GM18498 (cell line): ENCODE data around the gene MMP17.

Experiments used
- ATAC-seq: cut with Tn5 transposase; IDR thresholded peaks from one replicate; pipeline ENCODE4 v1.9.1; 2021; ENCODE audit warnings: mild to moderate bottlenecking, moderate library complexity; ENCODE audit not compliant: unreplicated experiment

Gene MMP17

DNA sequence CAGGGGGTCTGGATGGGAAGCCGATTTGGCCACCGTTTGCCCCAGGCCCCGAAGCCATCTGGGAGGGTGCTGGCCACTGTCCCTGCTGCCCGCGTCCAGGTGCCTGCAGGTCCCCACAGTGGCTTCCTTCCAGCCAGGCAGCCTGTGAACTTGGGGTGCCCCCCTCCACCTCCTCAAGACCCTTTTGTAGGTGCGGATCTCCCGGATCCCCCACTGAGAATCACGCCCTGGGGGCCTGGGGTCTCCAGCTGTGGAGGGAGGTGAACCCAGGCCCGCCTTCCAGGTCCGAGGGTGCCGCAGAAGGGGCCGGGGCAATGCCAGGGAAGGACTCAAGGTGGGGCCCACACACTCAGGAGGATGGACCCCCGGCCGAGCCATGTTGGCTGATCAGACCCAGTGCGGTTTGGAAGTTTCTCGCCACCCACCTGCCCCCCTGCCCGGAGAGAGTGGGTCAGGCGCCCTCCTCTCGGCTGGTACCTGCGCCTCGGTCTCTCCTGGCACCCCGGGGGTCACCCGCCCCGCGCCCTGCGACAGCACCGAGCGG lies 1.7 kb downstream of the MMP17 start:
- no peak for ATAC-seq

DNA sequence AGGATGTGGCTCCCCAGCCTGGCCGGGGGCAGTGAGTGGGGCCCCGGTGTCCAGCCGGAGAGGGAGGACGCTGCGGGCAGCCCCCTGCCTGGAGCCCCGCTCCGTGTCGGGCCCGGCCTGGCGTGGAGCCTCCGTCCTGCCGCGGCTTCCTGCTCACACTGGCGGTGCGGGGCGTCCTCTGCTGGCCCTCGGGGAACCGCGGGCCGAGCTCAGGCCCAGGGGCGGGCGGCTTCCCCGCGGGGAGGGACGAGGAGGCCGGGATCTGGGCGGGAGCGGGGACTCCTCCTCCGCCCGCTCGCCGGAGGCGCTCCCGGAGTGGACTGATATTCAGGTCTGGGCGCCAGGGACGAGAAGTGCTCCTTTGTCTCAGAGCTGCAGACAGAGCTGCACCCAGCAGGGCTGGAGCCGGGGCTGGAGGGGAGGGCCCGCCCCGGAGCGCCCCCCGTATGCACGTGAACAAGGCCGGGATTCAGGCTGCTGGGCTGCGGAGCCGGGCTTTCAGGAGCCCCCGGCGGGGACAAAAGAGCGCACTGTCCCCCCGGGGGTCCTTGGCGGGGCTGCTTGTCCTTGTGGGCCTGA lies 2.2 kb downstream of the MMP17 start:
- peak; percentile 40 for ATAC-seq

DNA sequence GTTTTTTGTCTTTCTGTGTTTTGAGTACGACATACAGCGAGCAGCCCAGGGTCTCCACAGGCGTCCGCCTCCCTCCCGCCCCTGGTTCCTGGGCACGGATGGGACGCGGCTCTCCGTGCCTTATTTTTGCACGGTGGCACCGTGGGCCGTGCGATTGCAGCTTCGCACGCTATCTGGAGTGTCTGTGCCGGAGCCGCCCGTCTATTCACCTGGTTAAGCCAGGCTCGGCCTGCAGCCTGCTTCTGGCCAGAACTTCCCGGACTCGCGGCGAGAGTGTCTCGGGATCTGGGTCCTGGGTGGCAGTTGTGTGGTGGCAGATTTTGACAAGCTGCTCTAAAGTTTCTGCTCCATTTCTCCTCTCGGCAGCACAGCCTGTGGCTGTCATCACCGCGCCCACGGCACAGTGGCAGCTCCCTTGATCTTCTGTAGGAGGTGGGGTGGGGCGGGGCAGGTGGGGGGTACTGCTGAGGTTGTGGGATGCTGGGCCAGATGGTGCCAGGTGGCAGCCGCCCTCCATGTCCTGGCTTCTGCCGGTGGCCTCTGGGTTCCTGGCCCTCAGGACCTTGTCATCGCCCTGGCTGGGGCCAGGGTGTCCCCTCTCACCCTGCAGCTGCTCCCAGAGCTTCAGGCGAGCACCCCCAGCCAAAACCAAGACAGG lies 2.9 kb downstream of the MMP17 start:
- no peak for ATAC-seq

DNA sequence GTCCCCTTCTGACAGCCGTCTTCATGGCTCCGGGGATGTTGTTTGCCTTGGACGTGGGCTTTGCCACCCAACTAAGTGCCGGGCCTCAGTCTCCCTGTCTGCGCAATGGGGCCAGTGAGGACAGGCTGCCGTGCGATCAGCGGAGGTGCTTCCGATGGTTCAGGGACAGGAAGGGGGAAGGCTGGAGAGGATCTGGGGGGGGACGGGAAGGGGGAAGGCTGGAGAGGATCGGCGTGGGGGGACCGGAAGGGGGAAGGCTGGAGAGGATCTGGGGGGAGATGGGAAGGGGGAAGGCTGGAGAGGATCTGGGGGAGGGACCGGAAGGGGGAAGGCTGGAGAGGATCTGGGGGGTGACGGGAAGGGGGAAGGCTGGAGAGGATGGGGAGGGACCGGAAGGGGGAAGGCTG lies 3.4 kb downstream of the MMP17 start:
- no peak for ATAC-seq

DNA sequence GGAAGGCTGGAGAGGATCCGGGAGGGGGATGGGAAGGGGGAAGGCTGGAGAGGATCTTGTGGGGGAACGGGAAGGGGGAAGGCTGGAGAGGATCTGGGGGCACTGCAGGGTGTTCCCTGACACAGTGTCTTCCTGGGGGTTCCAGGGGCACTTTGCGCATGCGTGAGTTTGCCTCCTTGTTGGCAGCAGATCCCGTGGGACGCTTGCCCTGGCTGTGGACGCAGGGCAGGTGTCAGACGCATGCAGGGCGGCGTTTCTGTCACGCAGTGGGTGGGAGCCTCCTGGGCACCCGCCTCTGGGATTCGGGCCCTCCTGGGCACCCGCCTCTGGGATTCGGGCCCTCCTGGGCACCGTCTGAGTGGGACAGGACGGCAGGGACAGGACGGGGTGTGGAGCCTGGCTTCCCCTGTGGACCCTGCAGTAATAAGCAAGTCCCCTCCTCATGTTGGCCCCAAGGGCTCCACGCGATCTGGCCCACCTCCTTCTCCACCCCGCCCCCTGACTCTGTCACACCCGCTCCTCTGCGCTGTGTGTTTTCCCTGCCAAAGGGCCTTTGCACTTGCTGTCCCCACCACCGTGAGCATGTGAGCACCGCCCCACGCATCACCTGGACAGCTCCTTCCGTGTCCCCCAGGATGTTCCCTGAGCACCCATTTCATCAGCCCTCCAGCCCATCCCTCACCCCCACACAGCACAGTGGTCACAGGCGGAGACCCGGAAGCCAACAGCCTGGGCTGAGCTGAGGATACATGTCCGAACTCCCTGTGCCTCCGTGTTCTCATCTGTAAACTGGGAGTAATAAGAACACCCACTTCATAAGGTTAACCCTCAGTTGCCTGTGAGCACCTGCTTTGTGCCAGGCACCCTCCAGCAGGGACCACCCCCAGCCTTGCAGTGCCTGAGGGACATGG lies 4.4 kb downstream of the MMP17 start:
- ATAC-seq: no peak

DNA sequence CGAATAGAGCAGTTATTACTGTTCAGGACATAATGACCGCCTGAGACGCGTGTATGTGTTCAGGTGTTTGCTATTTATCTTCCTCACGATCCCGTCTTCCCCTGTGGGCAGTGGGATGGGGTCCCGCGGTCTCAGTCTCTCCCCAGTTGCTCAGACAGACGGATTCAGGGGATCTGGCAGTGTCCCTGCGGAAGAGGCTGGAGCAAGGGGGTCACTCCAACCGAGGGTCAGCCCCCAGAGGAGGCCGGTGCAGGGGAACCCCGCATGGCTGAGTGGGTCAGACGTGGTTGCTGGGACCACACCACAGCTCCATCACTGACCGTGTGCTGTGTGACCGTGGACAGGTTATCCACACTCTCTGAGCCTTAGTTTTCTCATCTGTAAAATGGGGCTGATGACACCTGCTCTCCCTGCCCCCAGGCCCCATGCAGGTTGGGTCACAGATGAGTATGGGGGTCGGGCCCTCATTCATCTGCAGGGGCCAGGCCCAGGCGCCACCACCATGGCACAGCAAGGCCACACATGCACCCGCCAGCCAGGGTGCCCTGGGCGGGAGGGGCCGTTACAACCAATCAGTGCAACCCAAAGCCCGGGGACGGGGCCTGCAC lies 5.2 kb downstream of the MMP17 start:
- ATAC-seq: no peak

DNA sequence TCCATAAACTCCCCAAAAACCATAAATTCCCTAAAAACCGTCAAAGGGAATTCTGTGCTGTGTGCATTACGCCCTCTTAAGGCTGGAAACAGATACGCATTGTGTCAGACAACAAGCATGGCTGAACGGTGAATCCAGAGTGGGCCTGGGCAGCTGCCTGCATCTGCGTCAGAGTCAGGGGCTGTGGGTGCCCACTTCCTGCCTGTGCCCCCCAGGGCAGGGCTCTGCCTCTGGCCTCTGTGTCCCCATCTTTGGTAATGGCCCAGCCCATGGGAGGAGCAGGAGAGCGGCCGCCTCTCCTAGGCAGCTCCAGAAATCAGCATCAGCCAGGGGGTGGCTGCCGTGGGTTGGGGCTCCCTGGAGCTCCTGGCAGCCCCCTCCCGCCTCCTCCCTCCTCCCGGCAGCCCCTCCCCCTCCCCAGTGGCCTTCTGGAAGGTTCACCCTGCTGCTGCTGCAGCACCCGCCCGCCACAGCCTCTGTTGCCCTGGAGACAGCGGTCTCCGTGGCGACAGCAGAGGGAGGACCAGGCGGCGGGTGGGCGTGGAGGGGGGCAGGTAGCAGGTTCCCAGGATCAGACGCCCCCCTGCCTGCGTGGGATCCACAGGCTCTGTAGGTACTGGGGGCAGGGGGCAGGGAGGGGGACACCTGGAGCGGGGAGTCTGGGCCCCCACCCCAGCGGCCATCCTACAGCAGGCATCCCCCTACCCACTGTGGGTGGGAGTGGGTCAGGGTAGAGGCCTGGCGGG lies 5.9 kb downstream of the MMP17 start:
- ATAC-seq: no peak

DNA sequence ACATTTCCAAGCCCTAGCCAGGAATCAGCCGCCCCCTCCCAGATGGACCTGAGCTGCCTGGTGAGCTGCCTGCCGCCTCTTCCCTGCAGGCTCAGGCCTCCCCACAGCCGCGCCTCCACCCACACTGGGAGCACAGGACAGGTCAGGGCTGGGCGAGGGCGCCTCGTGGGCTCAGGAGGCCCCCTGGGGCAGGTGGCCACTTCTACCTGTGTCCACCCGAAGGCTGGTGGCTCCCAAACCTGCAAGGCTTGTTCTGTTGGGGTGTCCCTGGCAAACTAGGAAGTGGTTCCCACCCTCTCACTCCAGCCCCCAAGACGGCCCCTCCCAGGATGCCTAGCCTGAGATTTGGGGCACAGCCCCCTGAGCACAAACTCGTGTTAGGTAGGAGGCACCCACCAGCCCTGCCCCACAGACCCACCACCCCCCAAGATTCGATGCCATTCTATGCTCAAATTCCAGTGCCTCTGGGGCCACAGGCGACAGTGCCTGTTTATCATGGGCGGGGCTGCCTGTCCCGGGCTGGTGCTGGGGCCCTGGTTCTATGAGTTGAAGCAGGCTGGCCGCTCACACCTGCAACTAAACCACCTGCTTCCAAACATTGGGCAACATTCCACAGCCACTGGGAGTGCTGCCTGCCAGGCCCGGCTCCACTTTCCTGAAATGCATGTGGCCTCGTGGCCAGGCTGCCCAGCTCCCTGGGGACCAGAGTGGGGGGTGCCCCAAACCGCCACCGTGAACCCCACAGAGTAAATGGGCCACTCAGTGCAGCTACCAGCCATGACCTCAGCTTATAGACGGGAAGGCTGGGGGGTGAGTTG lies 6.8 kb downstream of the MMP17 start:
- ATAC-seq: no peak

DNA sequence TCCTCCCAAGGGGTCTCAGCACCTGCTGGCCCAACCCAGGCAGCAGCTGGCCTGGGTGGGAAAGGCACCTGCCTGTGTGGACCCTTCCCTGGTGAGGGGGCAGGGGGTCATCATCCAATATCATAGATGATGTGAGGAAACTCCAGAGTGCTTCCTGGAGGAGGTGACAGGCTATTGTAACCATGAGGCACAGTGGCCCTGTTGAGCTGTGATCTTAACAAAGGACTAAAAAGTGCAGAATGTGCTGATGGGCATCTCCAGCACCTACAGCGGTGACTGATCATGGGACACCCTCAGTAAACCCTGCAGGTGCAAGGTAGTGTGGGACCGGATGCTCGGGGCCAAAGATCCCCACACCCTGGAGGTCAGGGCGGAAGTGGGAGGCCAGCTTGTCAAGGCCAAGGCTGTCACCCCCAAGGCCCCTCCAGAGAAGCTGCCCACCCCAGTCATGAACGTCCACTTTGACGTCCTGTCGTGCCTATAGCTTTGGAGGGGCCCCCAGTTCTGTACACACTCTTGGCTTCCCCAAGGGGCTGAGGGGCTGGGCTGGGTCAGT lies 7.5 kb downstream of the MMP17 start:
- ATAC-seq: no peak

DNA sequence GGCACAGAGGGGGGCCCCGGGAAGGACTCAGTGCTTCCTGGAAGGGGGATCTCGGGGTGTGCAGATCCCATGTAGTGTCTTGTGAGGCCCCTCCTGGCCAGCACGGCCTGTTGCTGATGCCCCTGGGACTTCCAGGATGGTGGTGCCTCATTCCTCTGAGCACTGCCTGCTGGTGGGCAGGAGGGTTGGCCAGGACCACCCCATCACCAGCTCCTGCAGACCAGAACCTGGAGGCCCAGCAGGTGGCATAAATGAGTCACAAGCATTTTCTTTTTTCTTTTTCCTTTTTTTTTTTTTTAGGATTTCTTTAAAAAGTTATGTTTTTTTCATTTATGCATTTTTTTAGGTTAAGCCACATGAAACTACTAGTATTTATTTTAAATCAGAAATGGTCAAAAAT lies 8.0 kb downstream of the MMP17 start:
- no peak for ATAC-seq

DNA sequence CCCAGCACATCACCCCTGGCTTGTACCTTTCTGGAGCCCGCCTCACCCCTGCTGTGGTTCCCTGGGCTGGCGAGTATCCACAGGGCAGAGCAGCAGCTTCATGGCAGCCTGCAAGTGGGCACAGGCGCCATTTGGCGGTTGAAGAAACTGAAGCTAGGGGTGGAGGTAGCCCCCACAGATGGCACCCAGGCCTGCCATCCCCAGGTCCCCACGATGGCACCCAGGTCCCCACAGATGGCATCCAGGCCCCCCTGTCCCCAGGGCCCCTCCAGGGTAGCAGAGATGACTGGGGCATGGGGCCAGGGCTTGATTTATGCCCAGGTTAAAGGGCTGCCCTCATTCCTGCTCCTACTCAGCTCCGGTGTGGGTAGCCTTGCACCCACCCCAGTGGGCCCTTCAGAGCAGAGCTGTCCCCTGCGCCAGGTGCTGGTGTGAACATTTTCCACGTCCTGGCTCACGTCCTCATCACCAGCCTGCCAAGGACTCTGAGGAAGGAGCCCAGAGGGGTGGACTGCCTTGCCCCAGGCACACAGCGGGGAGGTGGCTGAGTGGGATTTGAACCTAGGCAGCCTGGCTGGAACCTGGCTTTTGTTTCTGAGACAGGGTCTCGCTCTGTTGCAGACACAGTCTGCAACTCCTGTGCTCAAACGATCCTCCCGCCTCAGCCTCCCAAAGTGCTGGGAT lies 8.7 kb downstream of the MMP17 start:
- no peak for ATAC-seq

DNA sequence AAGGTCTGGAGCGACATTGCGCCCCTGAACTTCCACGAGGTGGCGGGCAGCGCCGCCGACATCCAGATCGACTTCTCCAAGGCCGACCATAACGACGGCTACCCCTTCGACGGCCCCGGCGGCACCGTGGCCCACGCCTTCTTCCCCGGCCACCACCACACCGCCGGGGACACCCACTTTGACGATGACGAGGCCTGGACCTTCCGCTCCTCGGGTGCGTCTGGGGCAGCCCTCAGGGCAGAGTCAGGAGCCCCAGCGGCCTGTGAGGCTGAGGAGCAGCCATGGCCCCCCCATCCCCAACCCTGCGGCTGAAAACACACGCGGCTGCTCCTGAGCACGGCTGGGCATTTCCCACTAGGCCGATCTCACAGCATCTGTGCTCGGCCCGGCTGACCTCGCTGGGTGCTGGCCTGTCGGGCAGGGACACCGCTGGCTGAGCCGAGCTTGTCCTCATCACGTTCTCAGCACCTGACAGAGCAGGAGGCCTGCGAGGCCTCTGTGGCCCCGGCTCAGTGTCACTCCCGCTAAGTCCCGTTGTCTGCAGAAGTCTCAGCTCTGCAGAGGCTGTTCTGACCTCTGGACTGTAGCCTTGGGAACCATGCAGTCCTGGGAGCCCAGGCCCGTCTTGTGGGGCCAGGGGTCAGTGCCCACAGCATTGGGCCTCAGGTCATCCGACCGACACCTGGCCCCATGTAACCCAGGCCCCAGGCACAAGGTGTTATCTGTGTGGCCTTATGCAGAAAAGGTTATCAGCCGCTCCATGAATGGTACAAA lies 12.6 kb downstream of the MMP17 start:
- no peak for ATAC-seq

DNA sequence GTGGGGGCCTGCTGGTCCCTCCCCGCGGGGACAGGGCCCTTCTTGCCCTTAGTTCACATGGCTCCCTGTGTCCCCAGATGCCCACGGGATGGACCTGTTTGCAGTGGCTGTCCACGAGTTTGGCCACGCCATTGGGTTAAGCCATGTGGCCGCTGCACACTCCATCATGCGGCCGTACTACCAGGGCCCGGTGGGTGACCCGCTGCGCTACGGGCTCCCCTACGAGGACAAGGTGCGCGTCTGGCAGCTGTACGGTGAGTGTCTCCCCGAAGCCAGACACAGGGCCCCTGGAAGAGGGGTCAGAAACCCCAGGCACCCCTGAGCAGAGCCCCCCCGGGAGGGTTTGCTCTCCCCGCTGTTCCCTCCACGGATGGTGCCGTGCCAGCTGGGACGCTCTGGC lies 13.4 kb downstream of the MMP17 start:
- no peak for ATAC-seq

DNA sequence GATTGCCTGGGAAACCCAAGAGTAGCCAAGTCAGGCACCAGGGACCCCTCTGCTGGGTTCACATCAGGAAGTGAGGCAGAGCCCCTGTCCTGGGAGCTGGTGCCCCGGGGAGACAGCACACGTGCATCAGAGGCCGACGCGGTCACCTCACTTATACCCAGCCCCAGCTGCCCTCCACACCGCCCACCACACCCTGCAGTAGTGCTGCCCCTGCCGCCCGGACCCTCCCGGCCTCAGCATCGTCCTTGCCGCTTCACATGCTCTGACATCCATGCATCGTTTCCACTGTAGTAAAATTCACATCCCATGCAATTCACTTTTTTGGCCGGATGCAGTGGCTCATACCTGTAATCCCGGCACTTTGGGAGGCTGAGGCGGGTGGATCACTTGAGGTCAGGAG lies 14.0 kb downstream of the MMP17 start:
- ATAC-seq: no peak

DNA sequence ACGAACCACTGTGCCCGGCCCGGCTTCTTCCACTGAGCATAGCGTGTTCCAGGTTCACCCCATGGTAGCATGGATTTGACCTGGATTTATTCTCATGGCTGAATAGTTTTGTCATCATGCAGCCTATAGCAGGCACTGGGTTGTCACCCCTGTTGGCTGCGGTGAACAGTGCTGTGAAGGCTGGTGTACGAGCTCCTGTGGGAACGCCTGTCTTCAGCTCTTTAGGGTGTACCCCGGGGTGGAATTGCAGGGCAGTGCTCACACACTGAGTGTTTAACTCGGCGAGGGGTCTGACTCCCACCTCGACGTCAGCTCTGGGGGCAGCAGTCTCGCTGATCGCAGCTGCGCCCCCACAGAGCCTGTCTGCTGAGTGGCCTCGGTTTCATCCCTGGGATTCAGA lies 15.3 kb downstream of the MMP17 start:
- no peak for ATAC-seq

DNA sequence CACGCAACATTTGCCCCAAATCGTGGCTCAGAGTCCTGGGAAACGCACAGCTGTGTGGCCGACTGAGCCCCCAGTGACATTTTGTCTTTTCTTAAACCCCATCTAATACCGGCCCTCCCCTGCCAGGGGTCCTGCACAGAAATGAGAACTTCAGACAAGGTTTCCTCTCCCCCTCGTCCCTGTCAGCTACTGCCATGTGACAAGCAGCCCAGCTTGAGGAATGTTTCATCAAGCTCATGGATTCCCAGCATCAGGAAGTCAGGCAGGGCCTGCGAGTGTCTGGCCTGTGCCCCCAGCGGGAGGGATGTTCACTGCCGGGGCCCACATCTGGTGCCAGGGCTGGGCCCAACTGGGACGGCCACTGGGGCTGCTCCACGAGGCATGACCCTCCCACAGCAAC lies 15.9 kb downstream of the MMP17 start:
- no peak for ATAC-seq

DNA sequence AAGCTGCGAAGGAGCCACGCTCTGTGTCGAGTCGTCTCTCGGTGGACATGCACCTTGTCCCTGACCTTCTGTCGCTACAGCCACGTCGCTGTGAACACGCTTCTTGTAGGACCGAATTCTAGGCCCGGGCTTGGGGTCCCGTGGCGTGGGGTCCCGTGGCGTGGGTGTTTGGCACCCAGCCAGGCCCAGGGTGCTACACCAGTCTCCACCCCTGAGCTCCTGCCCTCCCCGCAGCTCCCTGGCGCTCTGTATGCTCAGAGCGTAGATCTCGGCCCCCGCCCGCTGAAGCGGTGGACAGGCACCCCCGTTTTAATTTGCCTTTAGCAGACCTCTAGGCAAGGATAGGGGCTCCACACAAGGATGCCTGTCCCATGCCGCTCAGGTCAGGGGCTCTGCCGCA lies 16.5 kb downstream of the MMP17 start:
- no peak for ATAC-seq

DNA sequence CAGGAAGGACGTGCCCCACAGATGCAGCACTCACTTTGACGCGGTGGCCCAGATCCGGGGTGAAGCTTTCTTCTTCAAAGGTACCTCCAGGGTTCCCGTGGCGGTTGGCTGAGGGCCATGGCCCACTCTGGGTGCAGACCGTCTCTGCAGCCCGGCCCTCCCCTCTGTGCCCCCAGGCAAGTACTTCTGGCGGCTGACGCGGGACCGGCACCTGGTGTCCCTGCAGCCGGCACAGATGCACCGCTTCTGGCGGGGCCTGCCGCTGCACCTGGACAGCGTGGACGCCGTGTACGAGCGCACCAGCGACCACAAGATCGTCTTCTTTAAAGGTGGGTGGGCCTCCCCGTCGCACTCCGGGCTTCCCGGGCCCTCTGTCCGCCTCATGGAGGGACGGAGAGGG lies 16.9 kb downstream of the MMP17 start:
- ATAC-seq: no peak
